Measurements from ENCODE around the gene NDOR1. TPM values are rescaled to one million over a fixed set of nuclear protein-coding genes. Genes with fewer than 3 reads are reported as not detected.

Gene NDOR1
- total and polyA plus RNA-seq, 2 donors (not counting 3 experiments of a cell fraction or from before 2014, with no cell fraction given) = 13.5 to 26.7 TPM

- Histone ChIP-seq H3K79me2 (ENCODE audit: control insufficient read depth, insufficient read depth, low read length) (no peaks in the 10 kb centered on the region), H3K9ac (replicated peaks; ENCODE audit: extremely low read depth, insufficient read depth, low read length) (no peak overlapping the region), H3K9me1 (replicated peaks; ENCODE audit: control insufficient read depth, extremely low read depth, insufficient read depth, low read length) (no peaks in the 10 kb centered on the region), H3K36me3 (ENCODE audit: control insufficient read depth in 2 of 2, extremely low read depth in 1 of 2, insufficient read depth in 2 of 2, low read length in 2 of 2) (peaks cover 0 to 8% of the 10 kb centered on the region in 2 experiments), H3K4me2 (ENCODE audit: insufficient read depth, low read length) (no peak overlapping the region), H3K27ac (ENCODE audit: insufficient read depth, low read depth, low read length) (no peak overlapping the region), H3K4me1 (ENCODE audit: control insufficient read depth, extremely low read depth, insufficient read depth, low read length) (peaks cover under 1% of the 10 kb centered on the region), H3K9me3 (replicated peaks; ENCODE audit: control insufficient read depth, insufficient read depth, low read length) (no peaks in the 10 kb centered on the region), H3K27me3 (ENCODE audit: control insufficient read depth in 2 of 2, insufficient read depth in 2 of 2, low read length in 2 of 2) (no peaks in the 10 kb centered on the region), H4K20me1 (replicated peaks; ENCODE audit: control insufficient read depth, extremely low read depth, insufficient read depth, low read length) (no peaks in the 10 kb centered on the region), H2AFZ (ENCODE audit: low read depth, low read length) (no peak overlapping the region), H3K4me3 (replicated peaks in 1 of 3; ENCODE audit: insufficient read depth in 1 of 3, low read depth in 1 of 3, low read length in 3 of 3) (no peak overlapping the region)
- CTCF ChIA-PET = interaction anchor here (0.6 to 1.9 kb wide), 7 partner anchors 9 to 37 kb away, joined by 3 to 14 read pairs (median 4); partner anchors contain the start of gene RNF224
- intact Hi-C loops (cut with micrococcal nuclease) = no loop called here
- FAIRE-seq = no peak
- POLR2A ChIA-PET = no interaction called here
- dilution Hi-C loops (cut with MboI; ENCODE audit: extremely low pct_ligation_motif_present, low sequenced_read_pairs) = no loop called here
- DNase-seq (ENCODE audit: low read depth, low spot score) = no peak
- BruUV-seq (replicated peaks) = no TSS peak
- TF ChIP-seq EZH2 (IDR thresholded peaks at IDR 0.05; ENCODE audit: borderline replicate concordance, low read depth, low read length, severe bottlenecking) = no peak
- TF ChIP-seq CTCF (IDR thresholded peaks at IDR 0.05; ENCODE audit: extremely low read depth in 1 of 2, insufficient read depth in 1 of 2, low read depth in 1 of 2, low read length in 2 of 2) = no peak
- TF ChIP-seq MYC (IDR thresholded peaks at IDR 0.05; ENCODE audit: low read depth, low read length) = no peak
- TF ChIP-seq FOS (IDR thresholded peaks at IDR 0.05; ENCODE audit: borderline replicate concordance, insufficient read depth, low read length) = no peak
- no peak for TF ChIP-seq JUN (IDR thresholded peaks at IDR 0.05; ENCODE audit: borderline replicate concordance, insufficient read depth, insufficient read length, low read depth)
- TF ChIP-seq MAX (IDR thresholded peaks at IDR 0.05; ENCODE audit: insufficient read depth, insufficient read length) = no peak
- no peak for TF ChIP-seq GATA2 (IDR thresholded peaks at IDR 0.05; ENCODE audit: insufficient read depth, insufficient read length, low read depth, low read length)
- TF ChIP-seq POLR2AphosphoS5 (IDR thresholded peaks at IDR 0.05; ENCODE audit: insufficient read depth, low read depth, low read length) = no peak
- TF ChIP-seq POLR2A (IDR thresholded peaks at IDR 0.05; ENCODE audit: low read depth, low read length) = no peak
These were observed 7.9 kb downstream of the NDOR1 start for GRCh38 chr9:137213160-137214060.

All from endothelial cell of umbilical vein (primary cell).